ENCODE results near the gene LHX3. TPM values are rescaled to one million over a fixed set of nuclear protein-coding genes. Genes with fewer than 3 reads are reported as not detected.

LHX3 gene
- total RNA-seq, 1 experiment from 2014 or later, result not detected

- H3K9ac ChIP-seq (ENCODE audit: low read length), result no peak overlapping the region
- H4K20me1 ChIP-seq (ENCODE audit: insufficient read depth, low read depth, low read length), result peaks cover 9% of the 10 kb centered on the region; the same call in 1 of the 2 replicates
- H3K9me3 ChIP-seq (ENCODE audit: low read length), result no peaks in the 10 kb centered on the region
- no peak overlapping the region for H3K4me2 ChIP-seq (ENCODE audit: low read depth, low read length, poor library complexity, severe bottlenecking)
- no peak overlapping the region for H3K27ac ChIP-seq (ENCODE audit: low read length)
- no peak for DNase-seq
- peaks cover 19% of the 10 kb centered on the region for H3K4me1 ChIP-seq (ENCODE audit: low read length)
- 0 out of 2 replicates have a peak, but pooled peaks cover under 1% of the 10 kb centered on the region for H3K79me2 ChIP-seq (ENCODE audit: low read length)
- no peaks in the 10 kb centered on the region for H3K9me2 ChIP-seq (replicated peaks; ENCODE audit: insufficient read depth, low read length)
- no peak overlapping the region for H2AFZ ChIP-seq (ENCODE audit: low read length)
- no peak overlapping the region for H3K4me3 ChIP-seq (ENCODE audit: low read length)
- no peaks in the 10 kb centered on the region for H3K27me3 ChIP-seq (ENCODE audit: low read length)
- no peaks in the 10 kb centered on the region for H3K36me3 ChIP-seq (ENCODE audit: insufficient read depth, low read length)
Measured at GRCh38 chr9:136248951-136249876, 44.3 kb upstream of the LHX3 start.

- no peak for DNase-seq
- H3K9ac ChIP-seq (ENCODE audit: low read length), result no peak overlapping the region
Measured at GRCh38 chr9:136247947-136248637, 43.2 kb upstream of the LHX3 start.

DNA sequence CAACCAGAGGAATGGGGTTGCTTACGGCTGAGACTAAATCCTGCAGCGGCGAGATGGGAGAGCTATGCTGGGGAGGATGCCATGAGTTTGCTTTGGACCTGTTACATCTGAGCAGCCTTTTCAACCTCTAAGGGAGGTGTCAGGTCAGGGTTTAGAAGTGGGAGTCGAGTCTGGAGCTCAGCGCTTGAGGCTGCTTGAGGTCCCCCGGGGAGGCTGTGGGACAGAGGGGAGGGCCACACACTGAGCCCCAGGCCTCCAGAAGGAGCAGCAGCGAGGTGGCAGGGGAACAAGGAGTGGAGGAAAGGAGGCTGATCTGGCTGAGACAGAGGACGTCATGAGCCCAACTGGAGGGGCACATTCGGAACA is 42.6 kb upstream of the LHX3 start:
- Histone ChIP-seq H3K9ac (ENCODE audit: low read length) (no peak overlapping the region), H3K36me3 (ENCODE audit: insufficient read depth, low read length) (no peaks in the 10 kb centered on the region)

More at GRCh38 chr9:136247947-136248637, 43.2 kb upstream of the LHX3 start:
- Histone ChIP-seq H3K27ac (ENCODE audit: low read length) (no peak overlapping the region), H3K4me1 (ENCODE audit: low read length) (peaks cover 31% of the 10 kb centered on the region), H3K9me2 (replicated peaks; ENCODE audit: insufficient read depth, low read length) (no peaks in the 10 kb centered on the region), H3K9me3 (ENCODE audit: low read length) (no peaks in the 10 kb centered on the region), H2AFZ (ENCODE audit: low read length) (no peak overlapping the region), H3K36me3 (ENCODE audit: insufficient read depth, low read length) (no peaks in the 10 kb centered on the region), H3K4me2 (ENCODE audit: low read depth, low read length, poor library complexity, severe bottlenecking) (no peak overlapping the region), H3K27me3 (ENCODE audit: low read length) (no peaks in the 10 kb centered on the region), H3K4me3 (ENCODE audit: low read length) (no peak overlapping the region), H4K20me1 (ENCODE audit: insufficient read depth, low read depth, low read length) (peaks cover 20% of the 10 kb centered on the region), H3K79me2 (ENCODE audit: low read length) (0 out of 2 replicates have a peak, but pooled peaks cover 5% of the 10 kb centered on the region)

DNA sequence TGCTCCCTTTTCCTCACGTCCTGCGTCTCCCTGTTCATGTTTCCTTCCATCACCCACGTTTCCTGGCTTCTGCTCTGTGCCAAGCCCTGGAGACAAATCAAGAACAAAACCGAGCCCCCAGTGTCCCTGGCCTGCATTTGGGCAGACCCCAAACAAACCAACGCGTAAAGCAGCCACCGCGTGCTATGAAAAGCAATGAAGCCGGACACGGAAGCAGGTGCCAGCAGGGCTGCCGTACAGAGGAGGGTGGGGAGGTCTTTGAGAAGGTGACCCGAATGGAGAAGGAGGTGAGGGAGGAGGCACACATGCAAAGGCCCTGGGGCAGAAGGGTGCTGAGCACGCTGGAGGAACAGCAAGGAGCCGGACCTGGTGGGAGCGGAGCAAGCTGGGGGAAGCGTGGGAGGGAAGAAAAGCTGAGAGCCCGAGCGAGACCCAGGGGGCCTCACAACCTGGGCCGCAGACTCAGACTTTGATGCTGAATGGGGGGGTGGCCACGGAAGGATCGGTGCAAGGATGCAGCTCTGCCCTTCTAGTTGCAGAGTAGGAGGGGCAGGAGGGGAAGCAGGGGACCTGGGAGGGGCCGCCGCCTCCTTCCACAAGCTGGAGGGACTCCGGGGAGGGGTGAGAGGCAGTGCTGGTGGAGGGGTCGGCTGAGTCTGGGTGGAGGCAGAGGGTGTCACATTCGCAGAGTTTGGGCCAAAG is 42.1 kb upstream of the LHX3 start:
- H2AFZ ChIP-seq (ENCODE audit: low read length), result no peak overlapping the region
- H3K4me2 ChIP-seq (ENCODE audit: low read depth, low read length, poor library complexity, severe bottlenecking), result no peak overlapping the region
- peaks cover 30% of the 10 kb centered on the region for H4K20me1 ChIP-seq (ENCODE audit: insufficient read depth, low read depth, low read length)
- no peaks in the 10 kb centered on the region for H3K9me3 ChIP-seq (ENCODE audit: low read length)
- no peaks in the 10 kb centered on the region for H3K27me3 ChIP-seq (ENCODE audit: low read length)
- no peak overlapping the region for H3K27ac ChIP-seq (ENCODE audit: low read length)
- H3K9me2 ChIP-seq (replicated peaks; ENCODE audit: insufficient read depth, low read length), result no peaks in the 10 kb centered on the region
- DNase-seq, result peak; percentile 35
- H3K9ac ChIP-seq (ENCODE audit: low read length), result no peak overlapping the region
- no peaks in the 10 kb centered on the region for H3K36me3 ChIP-seq (ENCODE audit: insufficient read depth, low read length)
- H3K4me3 ChIP-seq (ENCODE audit: low read length), result no peak overlapping the region
- H3K4me1 ChIP-seq (ENCODE audit: low read length), result peaks cover 42% of the 10 kb centered on the region
- H3K79me2 ChIP-seq (ENCODE audit: low read length), result peaks cover 11% of the 10 kb centered on the region; the same call in 1 of the 2 replicates

More for the DNA sequence above, 42.6 kb upstream of the LHX3 start:
- Histone ChIP-seq H3K9me2 (replicated peaks; ENCODE audit: insufficient read depth, low read length) (no peaks in the 10 kb centered on the region), H4K20me1 (ENCODE audit: insufficient read depth, low read depth, low read length) (peaks cover 24% of the 10 kb centered on the region), H2AFZ (ENCODE audit: low read length) (no peak overlapping the region), H3K4me2 (ENCODE audit: low read depth, low read length, poor library complexity, severe bottlenecking) (no peak overlapping the region), H3K4me1 (ENCODE audit: low read length) (peaks cover 36% of the 10 kb centered on the region), H3K79me2 (ENCODE audit: low read length) (peaks cover 6% of the 10 kb centered on the region; the same call in 1 of the 2 replicates), H3K4me3 (ENCODE audit: low read length) (no peak overlapping the region), H3K27me3 (ENCODE audit: low read length) (no peaks in the 10 kb centered on the region), H3K9me3 (ENCODE audit: low read length) (no peaks in the 10 kb centered on the region), H3K27ac (ENCODE audit: low read length) (no peak overlapping the region)
- DNase-seq, result peak; percentile 41

GRCh38 chr9:136245219-136246150 is 40.6 kb upstream of the LHX3 start, which contains the start of gene QSOX2:
QSOX2 (minus strand) TSS chr9:136245812; CDS start chr9:136245803, 9 bp downstream.
- Histone ChIP-seq H3K79me2 (ENCODE audit: low read length) (peaks cover 15% of the 10 kb centered on the region; the same call in 1 of the 2 replicates), H3K9me3 (ENCODE audit: low read length) (no peaks in the 10 kb centered on the region), H3K9me2 (replicated peaks; ENCODE audit: insufficient read depth, low read length) (no peaks in the 10 kb centered on the region), H3K4me1 (ENCODE audit: low read length) (peaks cover 52% of the 10 kb centered on the region), H3K9ac (ENCODE audit: low read length) (peak within 1 kb of the TSS; percentile 84), H3K27ac (ENCODE audit: low read length) (peak within 1 kb of the TSS; percentile 72), H3K4me3 (ENCODE audit: low read length) (peak within 1 kb of the TSS; percentile 92), H4K20me1 (ENCODE audit: insufficient read depth, low read depth, low read length) (peaks cover 45% of the 10 kb centered on the region), H3K27me3 (ENCODE audit: low read length) (no peaks in the 10 kb centered on the region), H3K36me3 (ENCODE audit: insufficient read depth, low read length) (peaks cover 8% of the 10 kb centered on the region; the same call in 1 of the 2 replicates), H2AFZ (ENCODE audit: low read length) (no peak within 1 kb of the TSS), H3K4me2 (ENCODE audit: low read depth, low read length, poor library complexity, severe bottlenecking) (peak within 1 kb of the TSS; percentile 89)
- DNase-seq, result peak; percentile 91

- no peak for DNase-seq
- H4K20me1 ChIP-seq (ENCODE audit: insufficient read depth, low read depth, low read length), result peaks cover 48% of the 10 kb centered on the region
- H3K9me2 ChIP-seq (replicated peaks; ENCODE audit: insufficient read depth, low read length), result no peaks in the 10 kb centered on the region
- H2AFZ ChIP-seq (ENCODE audit: low read length), result no peak overlapping the region
- H3K79me2 ChIP-seq (ENCODE audit: low read length), result peaks cover 15% of the 10 kb centered on the region; the same call in 1 of the 2 replicates
- peak overlapping the region; percentile 92 for H3K4me3 ChIP-seq (ENCODE audit: low read length)
- H3K27me3 ChIP-seq (ENCODE audit: low read length), result no peaks in the 10 kb centered on the region
- peak overlapping the region; percentile 84 for H3K9ac ChIP-seq (ENCODE audit: low read length)
- peaks cover 58% of the 10 kb centered on the region for H3K4me1 ChIP-seq (ENCODE audit: low read length)
- peak overlapping the region; percentile 89 for H3K4me2 ChIP-seq (ENCODE audit: low read depth, low read length, poor library complexity, severe bottlenecking)
- H3K36me3 ChIP-seq (ENCODE audit: insufficient read depth, low read length), result peaks cover 8% of the 10 kb centered on the region; the same call in 1 of the 2 replicates
- H3K9me3 ChIP-seq (ENCODE audit: low read length), result no peaks in the 10 kb centered on the region
- H3K27ac ChIP-seq (ENCODE audit: low read length), result peak overlapping the region; percentile 72
Measured at GRCh38 chr9:136244969-136245218, 40.0 kb upstream of the LHX3 start.

DNA sequence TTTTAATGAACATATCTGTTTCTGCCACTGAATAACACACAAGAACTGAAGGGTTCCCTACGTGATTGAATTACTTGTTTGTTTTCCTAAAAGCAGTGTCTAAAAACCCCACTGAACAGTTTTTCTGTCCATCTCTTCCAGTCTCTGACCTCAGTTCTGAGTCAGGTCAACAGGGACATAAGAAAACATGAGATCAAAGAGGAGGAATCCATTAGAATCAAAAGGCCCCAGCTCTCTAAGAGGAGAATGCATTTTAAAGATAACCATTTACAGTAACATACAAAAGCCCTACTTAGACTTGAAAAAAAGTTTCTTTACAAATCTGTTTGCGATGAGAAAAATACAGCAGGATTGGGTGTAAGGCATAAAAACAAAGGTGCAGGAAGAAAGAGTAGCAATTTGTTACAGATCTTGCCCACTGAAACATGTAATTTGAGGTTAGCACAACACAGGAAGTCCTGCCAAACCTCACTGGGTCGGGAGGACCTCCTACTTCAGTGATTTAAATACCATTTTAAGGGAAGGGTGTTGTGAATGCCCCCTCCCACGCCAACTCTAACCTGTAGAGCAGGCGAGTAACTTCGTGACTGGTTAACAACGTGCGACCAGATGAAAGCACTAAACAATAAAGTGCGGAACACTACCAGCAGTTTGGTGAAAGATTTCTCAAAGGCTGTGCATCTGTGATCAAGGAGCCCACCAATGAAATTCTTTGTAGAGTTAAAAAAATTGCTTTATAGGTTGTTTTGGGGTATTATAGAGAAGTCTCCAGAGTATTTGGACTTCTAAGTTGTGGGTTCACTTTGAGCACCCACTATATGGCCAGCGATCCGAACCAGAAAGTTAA is 39.4 kb upstream of the LHX3 start:
- peak overlapping the region; percentile 89 for H3K4me2 ChIP-seq (ENCODE audit: low read depth, low read length, poor library complexity, severe bottlenecking)
- H3K9me2 ChIP-seq (replicated peaks; ENCODE audit: insufficient read depth, low read length), result no peaks in the 10 kb centered on the region
- H4K20me1 ChIP-seq (ENCODE audit: insufficient read depth, low read depth, low read length), result peaks cover 51% of the 10 kb centered on the region
- peaks cover 63% of the 10 kb centered on the region for H3K4me1 ChIP-seq (ENCODE audit: low read length)
- peak overlapping the region; percentile 92 for H3K4me3 ChIP-seq (ENCODE audit: low read length)
- H3K79me2 ChIP-seq (ENCODE audit: low read length), result peaks cover 15% of the 10 kb centered on the region; the same call in 1 of the 2 replicates
- H3K36me3 ChIP-seq (ENCODE audit: insufficient read depth, low read length), result peaks cover 8% of the 10 kb centered on the region; the same call in 1 of the 2 replicates
- H3K9ac ChIP-seq (ENCODE audit: low read length), result peak overlapping the region; percentile 84
- H3K27ac ChIP-seq (ENCODE audit: low read length), result peak overlapping the region; percentile 72
- no peaks in the 10 kb centered on the region for H3K9me3 ChIP-seq (ENCODE audit: low read length)
- DNase-seq, result peak; percentile 66
- H2AFZ ChIP-seq (ENCODE audit: low read length), result no peak overlapping the region
- no peaks in the 10 kb centered on the region for H3K27me3 ChIP-seq (ENCODE audit: low read length)
